A549 treated with AZD2906 at 1 μM for 4 hours (cell line): ENCODE measurements around the gene TSPAN19. TPM values are rescaled to one million over a fixed set of nuclear protein-coding genes. Genes with fewer than 3 reads are reported as not detected.

Experiments
- total RNA-seq: library from RNA; stranded (reverse); fragments of 200-300 nt; extraction: Qiagen RNA extraction; gene quantifications from 5 replicates; pipeline ENCODE4 v1.2.3, GENCODE V29; 2022

TSPAN19 gene
- total RNA-seq, result 0.02 to 0.06 TPM in 2 of 5 replicates, not detected in the others

DNA sequence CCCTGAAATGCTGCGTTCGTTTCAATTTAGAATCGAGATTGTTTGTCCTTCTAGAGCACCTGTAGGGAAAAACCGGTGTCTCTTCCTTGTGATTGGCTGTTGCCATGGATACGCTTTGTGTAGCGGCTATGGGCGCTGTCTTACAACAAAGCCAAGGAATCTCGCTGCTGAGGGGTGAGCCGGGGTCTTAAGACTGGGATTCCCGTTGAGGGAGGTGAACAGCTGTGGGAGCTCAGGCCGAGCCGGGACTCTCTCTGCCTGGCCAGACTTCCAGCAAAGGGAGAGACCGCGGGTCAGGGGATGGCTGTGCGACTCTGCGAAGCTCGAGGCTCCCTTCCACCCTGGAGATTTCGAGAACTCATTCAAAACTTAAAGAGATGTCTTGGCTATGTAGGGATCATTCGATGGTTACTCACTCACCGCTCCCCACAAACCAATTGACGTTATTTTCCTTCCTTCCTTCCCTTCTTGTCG lies at the start of gene TSPAN19, which contains the start of gene LRRIQ1:
Gene TSPAN19 (minus strand): TSS at position 44 of the 474 bp plus-strand sequence. CDS start 6,331 bp downstream, outside the sequence.
Gene LRRIQ1 (plus strand): TSS at position 118 of the 474 bp plus-strand sequence. CDS start 1,826 bp downstream, outside the sequence.

Other genes starting within 250 kb of the TSPAN19 start
- gene SLC6A15, start 123.5 kb downstream of the TSPAN19 start, total RNA-seq, result 3.6 to 4.7 TPM (median 4.0 TPM) in 5 replicates
- gene LRRIQ1, start 74 bp upstream of the TSPAN19 start, total RNA-seq, result 0.49 to 0.79 TPM (median 0.55 TPM) in 5 replicates
- 4.1 to 5.0 TPM (median 4.8 TPM) in 5 replicates for gene ALX1, start 243.9 kb upstream of the TSPAN19 start, total RNA-seq